HepG2 (cell line): Measurements from ENCODE around the gene TRAF4. TPM values are rescaled to one million over a fixed set of nuclear protein-coding genes. Genes with fewer than 3 reads are reported as not detected.
"Not testable (repeated sequence)": the region's sequence is repeated elsewhere in the genome, so short reads cannot be mapped to it uniquely, and the experiment has no call there.

Source experiments
- ATAC-seq: fragments of 200-7000 bp; cut with Tn5 transposase; 3 replicates; pipeline ENCODE4 v1.9.1; 2020; ENCODE audit warnings: mild to moderate bottlenecking, moderate library complexity
- BruUV-seq: library from RNA; stranded (reverse); fragments of 400-500 nt; replicated peaks from 2 replicates; lab custom pipeline; 2021; lab: Mats Ljungman, UMichigan
- CTCF ChIA-PET: fragments of 300-600 bp; formaldehyde crosslinking; extraction: SDS; loops from one replicate; lab custom pipeline; 2021; ENCODE audit warnings: low total read pairs, inconsistent platforms, low intra/inter-chr PET ratio; lab: Yijun Ruan, JAX
- POLR2A ChIA-PET: fragments of 350-600 bp; sonication (Branson Sonifier 250); formaldehyde crosslinking; loops from one replicate; lab custom pipeline; 2020; ENCODE audit warnings: antibody characterized with exemption, inconsistent platforms; lab: Yijun Ruan, JAX
- DNase-seq: peaks from one replicate; pipeline ENCODE4 v3.0.0-alpha.2; 2015; ENCODE audit warnings: low spot score
- FAIRE-seq: peaks from 3 replicates; lab custom pipeline; 2011; peaks lifted over from hg19 to GRCh38; lab: Jason Lieb, UNC
- H2AFZ ChIP-seq: one replicate; pipeline ENCODE4 v1.6.1; 2011; ENCODE audit warnings: low read length, inconsistent platforms
- H3K27ac ChIP-seq: fragments of 300-600 bp; 3 replicates; pipeline ENCODE4 v1.8.0; 2011; ENCODE audit warnings: mixed run types, mild to moderate bottlenecking, mixed read lengths, low read length, inconsistent platforms; ENCODE audit not compliant: insufficient read depth; ENCODE audit errors: extremely low read length
- H3K27me3 ChIP-seq, 2 experiments: fragments of 200-600 bp in 1 of 2; 2 replicates in 1 of 2; 3 replicates in 1 of 2; pipeline versions ENCODE4 v1.6.0 to v1.8.0; 2011; ENCODE audit warnings: low read length in 2 of 2, mild to moderate bottlenecking in 2 of 2, moderate library complexity in 2 of 2, inconsistent platforms in 1 of 2; ENCODE audit not compliant: insufficient read depth in 2 of 2, control insufficient read depth in 1 of 2
- H3K36me3 ChIP-seq, 2 experiments: fragments of 200-600 bp in 1 of 2; replicated peaks in 1 of 2; 2 replicates in 1 of 2; 3 replicates in 1 of 2; pipeline versions ENCODE4 v1.5.1 to v1.8.0; 2011; ENCODE audit warnings: low read length in 2 of 2, inconsistent platforms in 1 of 2; ENCODE audit not compliant: insufficient read depth in 2 of 2, control insufficient read depth in 1 of 2
- H3K4me1 ChIP-seq: 2 replicates; pipeline ENCODE4 v1.5.1; 2012; ENCODE audit warnings: low read length, inconsistent platforms; ENCODE audit not compliant: insufficient read depth
- H3K4me2 ChIP-seq: 2 replicates; pipeline ENCODE4 v1.6.0; 2011; ENCODE audit warnings: low read depth, low read length, inconsistent platforms
- H3K4me3 ChIP-seq, 3 experiments: fragments of 200-600 bp in 1 of 3; sonication (generic), shearing (Covaris generic) in 1 of 3; replicated peaks in 1 of 3; 2 replicates each; pipeline ENCODE4 v1.5.1; 2011 to 2016; ENCODE audit warnings: low read length in 3 of 3, inconsistent platforms in 2 of 3, low read depth in 2 of 3, mild to moderate bottlenecking in 2 of 3, control low read depth in 1 of 3, mixed read lengths in 1 of 3; ENCODE audit not compliant: insufficient read depth in 1 of 3
- H3K79me2 ChIP-seq: one replicate; pipeline ENCODE4 v1.6.1; 2011; ENCODE audit warnings: low read length, inconsistent platforms; ENCODE audit not compliant: insufficient read depth
- H3K9ac ChIP-seq: 2 replicates; pipeline ENCODE4 v1.6.0; 2011; ENCODE audit warnings: mild to moderate bottlenecking, low read depth, low read length, inconsistent platforms; ENCODE audit not compliant: insufficient read depth
- H3K9me3 ChIP-seq: 2 replicates; pipeline ENCODE4 v1.5.1; 2012; ENCODE audit warnings: mild to moderate bottlenecking, low read length
- H4K20me1 ChIP-seq: 2 replicates; pipeline ENCODE4 v1.6.0; 2011; ENCODE audit warnings: inconsistent platforms, mild to moderate bottlenecking, low read length, moderate library complexity; ENCODE audit not compliant: insufficient read depth
- GATA4 ChIP-seq: sonication (generic); IDR thresholded peaks from 2 replicates; pipeline ENCODE4 v1.6.1; 2016; ENCODE audit warnings: antibody characterized with exemption, low read depth, borderline replicate concordance
- HMGXB4 ChIP-seq, 2 experiments: sonication (generic) in 1 of 2; formaldehyde crosslinking in 1 of 2; IDR thresholded peaks; 2 replicates each; pipeline versions ENCODE4 v1.4.0 to v1.6.1; 2018 to 2020; ENCODE audit warnings: missing genetic modification reagents in 2 of 2, borderline replicate concordance in 1 of 2, low read depth in 1 of 2, mild to moderate bottlenecking in 1 of 2, missing biosample characterization in 1 of 2
- KLF9 ChIP-seq: IDR thresholded peaks from 2 replicates; pipeline ENCODE4 v1.6.1; 2016; ENCODE audit warnings: low read depth
- MBNL3 ChIP-seq: fragments of 250-450 bp; sonication (Bioruptor Pico); conservative IDR thresholded peaks from 2 replicates; pipeline ENCODE4 v1.8.0; 2022; ENCODE audit warnings: mild to moderate bottlenecking, inconsistent platforms
- NR2F2 ChIP-seq: IDR thresholded peaks from 2 replicates; pipeline ENCODE4 v1.6.1; 2012; ENCODE audit warnings: low read depth, inconsistent platforms, borderline replicate concordance
- SNAI1 ChIP-seq: sonication (generic); formaldehyde crosslinking; IDR thresholded peaks from 2 replicates; pipeline ENCODE4 v1.5.0; 2020; ENCODE audit warnings: mild to moderate bottlenecking, missing genetic modification reagents, borderline replicate concordance
- ZBTB10 ChIP-seq: sonication (generic); formaldehyde crosslinking; IDR thresholded peaks from 2 replicates; pipeline ENCODE4 v1.4.0; 2020; ENCODE audit warnings: missing genetic modification reagents, borderline replicate concordance
- ZNF121 ChIP-seq: sonication (generic); formaldehyde crosslinking; IDR thresholded peaks from 2 replicates; pipeline ENCODE4 v1.5.0; 2020; ENCODE audit warnings: mild to moderate bottlenecking, missing genetic modification reagents
- ZNF225 ChIP-seq: sonication (generic); formaldehyde crosslinking; IDR thresholded peaks from 2 replicates; pipeline ENCODE4 v1.4.0; 2020; ENCODE audit warnings: mild to moderate bottlenecking, missing genetic modification reagents
- ZNF879 ChIP-seq: sonication (generic); formaldehyde crosslinking; IDR thresholded peaks from 2 replicates; pipeline ENCODE4 v1.8.1; 2023; ENCODE audit warnings: missing genetic modification reagents
- ZNF883 ChIP-seq: sonication (generic); formaldehyde crosslinking; IDR thresholded peaks from 2 replicates; pipeline ENCODE4 v1.5.1; 2020; ENCODE audit warnings: mild to moderate bottlenecking, missing genetic modification reagents; ENCODE audit errors: not compliant biosample characterization
- WGBS: methylation state at CpG from one replicate; pipeline ENCODE4 v1.1.6; 2017; ENCODE audit warnings: low lambda C conversion rate; 5-methylcytosine and 5-hydroxymethylcytosine counted together
- in situ Hi-C: cut with HindIII; loops from 2 replicates; pipeline ENCODE4 v1.10.0; 2017; ENCODE audit warnings: low pct_unique_long_range_greater_than_20kb; ENCODE audit not compliant: extremely low pct_ligation_motif_present
- intact Hi-C: fragments of 100-400 bp; cut with micrococcal nuclease; formaldehyde crosslinking; loops from one replicate; pipeline ENCODE4 v1.10.0; 2022; ENCODE audit not compliant: unreplicated experiment
- polyA plus RNA-seq, 8 experiments: library from polyadenylated mRNA; depleted of rRNA in 3 of 8; stranded (reverse) in 7 of 8; unstranded in 1 of 8; fragments of >200 nt; fragmentation: Illumina TruSeq in 4 of 8; extraction: Trizol in 4 of 8; gene quantifications; 2 replicates each; pipeline versions ENCODE4 v1.2.1 to v1.2.3, GENCODE V29; 2011 to 2016; ENCODE audit warnings: low read depth in 4 of 8, missing spikeins in 1 of 8, mixed read lengths in 1 of 8; ENCODE audit not compliant: insufficient read depth in 1 of 8
- total RNA-seq, 5 experiments: library from RNA; depleted of rRNA; stranded (reverse); fragments of >200 nt; fragmentation: Illumina TruSeq; extraction: Trizol; gene quantifications; 2 replicates each; pipeline ENCODE4 v1.2.3, GENCODE V29; 2016; ENCODE audit warnings: low read depth in 1 of 5
- TF ChIP-seq, protein P1 (sequence below): sonication (generic); formaldehyde crosslinking; IDR thresholded peaks from 2 replicates; pipeline ENCODE4 v1.9.0; 2021; ENCODE audit warnings: missing genetic modification reagents, mild to moderate bottlenecking, borderline replicate concordance

The TRAF4 gene
- total and polyA plus RNA-seq, 2 of the 13 experiments (the other 11 are each of a cell fraction or from before 2014, with no cell fraction given) = 86.0 to 89.9 TPM

- H3K27me3 ChIP-seq, H3K4me3 ChIP-seq, H3K4me2 ChIP-seq, H3K9ac ChIP-seq, ATAC-seq, H3K27ac ChIP-seq, POLR2A ChIA-PET, H3K4me1 ChIP-seq: not testable (repeated sequence)
- TF ChIP-seq ZNF121 (CRISPR knock-in tag) = 0 out of 2 replicates have a peak, but pooled peaks have one; percentile 23
- TF ChIP-seq, all 625 proteins: peak for 1; not testable (repeated sequence) for 624
- H3K36me3 ChIP-seq, FAIRE-seq, in situ Hi-C loops, DNase-seq, BruUV-seq, CTCF ChIA-PET, intact Hi-C loops, H3K9me3 ChIP-seq, H2AFZ ChIP-seq, H4K20me1 ChIP-seq: not testable (repeated sequence)
- 95% methylated on average over 14 of the region's 14 CpGs for WGBS
- peaks cover 27% of the 10 kb centered on the region for H3K79me2 ChIP-seq
Observed at GRCh38 chr17:28794846-28795441, 51.1 kb downstream of the TRAF4 start.

- Histone ChIP-seq H3K4me3 (no peak overlapping the region), H2AFZ (no peak overlapping the region), H3K9ac (no peak overlapping the region), H3K4me1 (no peaks in the 10 kb centered on the region), H4K20me1 (no peaks in the 10 kb centered on the region), H3K4me2 (no peak overlapping the region), H3K27ac (no peak overlapping the region), H3K9me3 (no peaks in the 10 kb centered on the region), H3K36me3 (peaks cover 0 to 8% of the 10 kb centered on the region in 2 experiments; a peak in 1 of 5 replicates), H3K27me3 (no peaks in the 10 kb centered on the region), H3K79me2 (peaks cover 27% of the 10 kb centered on the region)
- CTCF ChIA-PET = no interaction called here
- no peak for FAIRE-seq
- POLR2A ChIA-PET = no interaction called here
- no TSS peak for BruUV-seq
- DNase-seq = no peak
- no peak for ATAC-seq
- 98% methylated on average over 2 of the region's 2 CpGs for WGBS
- intact Hi-C loops (no loop called here), in situ Hi-C loops (no loop called here)
- no peak for TF ChIP-seq ZNF879 (CRISPR knock-in tag)
- no peak for TF ChIP-seq ZNF883 (CRISPR knock-in tag)
- no peak for TF ChIP-seq SNAI1 (CRISPR knock-in tag)
- no peak for TF ChIP-seq ZBTB10 (CRISPR knock-in tag)
- TF ChIP-seq, protein P1, sequence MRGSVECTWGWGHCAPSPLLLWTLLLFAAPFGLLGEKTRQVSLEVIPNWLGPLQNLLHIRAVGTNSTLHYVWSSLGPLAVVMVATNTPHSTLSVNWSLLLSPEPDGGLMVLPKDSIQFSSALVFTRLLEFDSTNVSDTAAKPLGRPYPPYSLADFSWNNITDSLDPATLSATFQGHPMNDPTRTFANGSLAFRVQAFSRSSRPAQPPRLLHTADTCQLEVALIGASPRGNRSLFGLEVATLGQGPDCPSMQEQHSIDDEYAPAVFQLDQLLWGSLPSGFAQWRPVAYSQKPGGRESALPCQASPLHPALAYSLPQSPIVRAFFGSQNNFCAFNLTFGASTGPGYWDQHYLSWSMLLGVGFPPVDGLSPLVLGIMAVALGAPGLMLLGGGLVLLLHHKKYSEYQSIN (CRISPR knock-in tag) = no peak
- no peak for TF ChIP-seq GATA4
- TF ChIP-seq HMGXB4 (CRISPR knock-in tag; IDR thresholded peaks at IDR 0.05; ENCODE audit: borderline replicate concordance in 1 of 2, low read depth in 1 of 2) = no peak
- TF ChIP-seq NR2F2 = no peak
- no peak for TF ChIP-seq KLF9 (CRISPR knock-in tag)
- TF ChIP-seq MBNL3 (CRISPR knock-in tag) = no peak
- TF ChIP-seq ZNF225 (CRISPR knock-in tag) = no peak
Observed at GRCh38 chr17:28796062-28796461, 52.3 kb downstream of the TRAF4 start.
